Calu3 (cell line): ENCODE results near the gene PTBP2. TPM values are rescaled to one million over a fixed set of nuclear protein-coding genes. Genes with fewer than 3 reads are reported as not detected.

Experiments
- BruUV-seq: library from RNA; stranded (reverse); fragments of 400-500 nt; replicated peaks from 2 replicates; lab custom pipeline; 2021; lab: Mats Ljungman, UMichigan
- CTCF ChIA-PET: fragments of 300-600 bp; sonication (Branson Sonifier 250); formaldehyde crosslinking; loops from one replicate; lab custom pipeline; 2022; ENCODE audit warnings: antibody characterized with exemption; lab: Charles Lee
- DNase-seq: peaks from one replicate; pipeline ENCODE4 v3.0.0; 2022
- H3K27ac Mint-ChIP-seq: one replicate; pipeline ENCODE4 v1.8.0; 2022; ENCODE audit warnings: mixed read lengths; ENCODE audit not compliant: unreplicated experiment
- H3K27me3 Mint-ChIP-seq: one replicate; pipeline ENCODE4 v1.8.0; 2022; ENCODE audit warnings: mixed read lengths; ENCODE audit not compliant: unreplicated experiment
- H3K36me3 Mint-ChIP-seq: one replicate; pipeline ENCODE4 v1.8.0; 2022; ENCODE audit warnings: mild to moderate bottlenecking, moderate library complexity, mixed read lengths; ENCODE audit not compliant: insufficient read depth, unreplicated experiment
- H3K4me1 Mint-ChIP-seq: one replicate; pipeline ENCODE4 v1.8.0; 2022; ENCODE audit warnings: mild to moderate bottlenecking, low read depth, mixed read lengths; ENCODE audit not compliant: unreplicated experiment
- H3K4me3 Mint-ChIP-seq: one replicate; pipeline ENCODE4 v1.8.0; 2022; ENCODE audit warnings: mild to moderate bottlenecking, low read depth, moderate library complexity, mixed read lengths; ENCODE audit not compliant: unreplicated experiment
- H3K9me3 Mint-ChIP-seq: one replicate; pipeline ENCODE4 v1.8.0; 2022; ENCODE audit warnings: low read depth, mixed read lengths; ENCODE audit not compliant: unreplicated experiment
- intact Hi-C: fragments of 100-400 bp; cut with micrococcal nuclease; formaldehyde crosslinking; loops from one replicate; pipeline ENCODE4 v1.10.0; 2022; ENCODE audit not compliant: unreplicated experiment
- total RNA-seq: library from RNA; stranded (reverse); gene quantifications from 2 replicates; pipeline ENCODE4 v1.2.3, GENCODE V29; 2022
- TF ChIP-seq, protein P1 (sequence below): fragments of 200-600 bp; IDR thresholded peaks from one replicate; pipeline ENCODE4 v1.8.0; 2022; ENCODE audit warnings: antibody characterized with exemption; ENCODE audit not compliant: unreplicated experiment

Gene PTBP2
- total RNA-seq, 1 experiment from 2014 or later: 31.0 TPM

DNA sequence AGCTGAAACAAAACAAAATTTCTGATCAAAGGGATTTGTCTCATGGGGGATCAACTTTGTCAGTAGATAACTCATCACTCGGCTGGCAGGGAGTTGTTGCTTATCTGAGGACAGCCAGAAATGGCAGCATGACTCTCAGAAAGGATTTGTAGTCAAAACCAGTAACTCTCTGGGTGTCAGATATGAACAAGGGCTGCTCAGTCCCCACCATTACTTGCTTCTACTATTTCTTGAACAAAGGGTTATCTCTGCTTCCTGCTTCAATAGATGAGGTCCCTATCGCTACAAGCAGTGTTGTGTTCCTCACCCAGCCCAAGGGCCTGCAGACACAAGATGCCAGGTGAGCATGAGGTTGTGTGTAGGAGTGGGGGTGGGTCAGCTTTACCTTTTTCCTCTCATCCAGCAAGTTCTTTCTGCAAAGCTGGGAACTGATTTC lies 116.2 kb downstream of the PTBP2 start:
- CTCF ChIA-PET: interaction anchor here (0.8 kb wide), 1 partner anchor 242 kb away, joined by 3 read pairs; no protein-coding TSS in a partner anchor
- DNase-seq: no peak
- Mint-ChIP-seq H3K36me3 (no peaks in the 10 kb centered on the region), H3K9me3 (no peaks in the 10 kb centered on the region), H3K4me1 (no peaks in the 10 kb centered on the region), H3K27me3 (no peaks in the 10 kb centered on the region), H3K4me3 (no peak overlapping the region), H3K27ac (no peak overlapping the region)
- BruUV-seq: no TSS peak
- intact Hi-C loops: no loop called here
- TF ChIP-seq, protein P1, sequence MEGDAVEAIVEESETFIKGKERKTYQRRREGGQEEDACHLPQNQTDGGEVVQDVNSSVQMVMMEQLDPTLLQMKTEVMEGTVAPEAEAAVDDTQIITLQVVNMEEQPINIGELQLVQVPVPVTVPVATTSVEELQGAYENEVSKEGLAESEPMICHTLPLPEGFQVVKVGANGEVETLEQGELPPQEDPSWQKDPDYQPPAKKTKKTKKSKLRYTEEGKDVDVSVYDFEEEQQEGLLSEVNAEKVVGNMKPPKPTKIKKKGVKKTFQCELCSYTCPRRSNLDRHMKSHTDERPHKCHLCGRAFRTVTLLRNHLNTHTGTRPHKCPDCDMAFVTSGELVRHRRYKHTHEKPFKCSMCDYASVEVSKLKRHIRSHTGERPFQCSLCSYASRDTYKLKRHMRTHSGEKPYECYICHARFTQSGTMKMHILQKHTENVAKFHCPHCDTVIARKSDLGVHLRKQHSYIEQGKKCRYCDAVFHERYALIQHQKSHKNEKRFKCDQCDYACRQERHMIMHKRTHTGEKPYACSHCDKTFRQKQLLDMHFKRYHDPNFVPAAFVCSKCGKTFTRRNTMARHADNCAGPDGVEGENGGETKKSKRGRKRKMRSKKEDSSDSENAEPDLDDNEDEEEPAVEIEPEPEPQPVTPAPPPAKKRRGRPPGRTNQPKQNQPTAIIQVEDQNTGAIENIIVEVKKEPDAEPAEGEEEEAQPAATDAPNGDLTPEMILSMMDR: no peak

DNA sequence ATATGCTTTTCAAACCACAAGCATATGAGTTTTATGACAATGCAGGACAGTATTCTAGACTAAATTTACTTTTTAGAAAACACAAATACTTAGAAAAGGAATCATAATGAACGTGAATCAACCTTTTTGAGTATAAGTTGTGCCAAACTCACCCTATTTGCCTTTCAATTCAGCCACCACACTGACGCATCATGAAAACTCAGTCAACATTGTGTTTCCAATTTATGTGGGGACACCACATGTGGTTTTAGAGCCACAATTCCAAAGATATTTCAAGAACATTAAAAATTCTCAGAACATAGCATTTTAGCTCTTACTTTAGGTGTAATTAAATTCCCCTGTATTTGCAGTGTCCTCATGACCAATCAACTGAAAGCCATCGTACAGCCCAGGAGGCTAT lies 118.8 kb downstream of the PTBP2 start:
- TF ChIP-seq, protein P1: no peak
- H3K36me3 Mint-ChIP-seq: no peaks in the 10 kb centered on the region
- no peak overlapping the region for H3K4me3 Mint-ChIP-seq
- no peaks in the 10 kb centered on the region for H3K27me3 Mint-ChIP-seq
- no peaks in the 10 kb centered on the region for H3K9me3 Mint-ChIP-seq
- BruUV-seq: no TSS peak
- CTCF ChIA-PET: no interaction called here
- no peak overlapping the region for H3K27ac Mint-ChIP-seq
- no peaks in the 10 kb centered on the region for H3K4me1 Mint-ChIP-seq
- no peak for DNase-seq
- intact Hi-C loops: no loop called here

DNA sequence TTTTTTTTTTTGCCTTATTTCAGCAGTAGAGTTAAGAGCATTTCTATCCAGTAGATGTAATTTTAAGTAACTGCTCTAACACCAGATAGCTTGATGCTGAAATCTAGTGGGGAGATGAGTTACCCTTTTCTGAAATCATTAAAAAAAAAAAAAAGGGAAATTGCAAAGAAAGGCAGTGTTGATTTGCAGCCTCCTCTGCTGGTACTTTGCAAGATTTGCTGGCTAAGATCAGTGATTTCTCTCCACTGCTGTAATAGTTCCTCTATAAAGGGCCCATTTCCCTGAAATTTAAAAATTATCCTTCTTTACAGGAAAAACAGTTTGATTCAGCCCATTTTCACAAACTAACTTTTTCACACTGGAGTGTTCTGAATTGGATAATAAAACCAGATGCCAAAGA lies 120.6 kb downstream of the PTBP2 start:
- BruUV-seq: no TSS peak
- H3K4me3 Mint-ChIP-seq: no peak overlapping the region
- H3K9me3 Mint-ChIP-seq: no peaks in the 10 kb centered on the region
- H3K27ac Mint-ChIP-seq: no peak overlapping the region
- no peaks in the 10 kb centered on the region for H3K36me3 Mint-ChIP-seq
- TF ChIP-seq, protein P1: no peak
- intact Hi-C loops: no loop called here
- no peaks in the 10 kb centered on the region for H3K27me3 Mint-ChIP-seq
- no peak for DNase-seq
- CTCF ChIA-PET: no interaction called here
- no peaks in the 10 kb centered on the region for H3K4me1 Mint-ChIP-seq

DNA sequence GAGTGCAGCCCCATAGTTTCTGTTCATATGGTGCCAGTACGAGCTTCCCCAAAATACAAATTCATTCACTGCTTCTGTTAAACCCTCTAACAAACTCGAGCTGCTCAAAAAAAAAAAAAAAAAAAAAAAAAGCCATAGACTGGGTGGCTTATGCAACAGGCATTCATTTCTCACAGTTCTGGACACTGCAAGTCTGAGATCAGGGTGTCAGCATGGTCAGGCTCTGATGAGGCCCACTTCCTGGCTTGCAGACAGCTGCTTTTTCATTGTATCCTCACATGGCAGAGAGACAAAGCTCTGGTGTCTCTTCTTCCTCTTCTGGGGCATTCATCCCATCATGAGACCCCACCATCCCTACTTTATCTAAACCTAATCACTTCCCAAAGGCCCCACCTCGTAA lies 121.6 kb downstream of the PTBP2 start:
- Mint-ChIP-seq H3K4me3 (no peak overlapping the region), H3K27me3 (no peaks in the 10 kb centered on the region), H3K4me1 (no peaks in the 10 kb centered on the region), H3K36me3 (no peaks in the 10 kb centered on the region), H3K9me3 (no peaks in the 10 kb centered on the region), H3K27ac (no peak overlapping the region)
- TF ChIP-seq, protein P1: no peak
- no peak for DNase-seq
- CTCF ChIA-PET: interaction anchor here (0.6 to 0.7 kb wide), 2 partner anchors 596 to 867 kb away, joined by 3 to 6 read pairs; no protein-coding TSS in a partner anchor
- intact Hi-C loops: no loop called here
- no TSS peak for BruUV-seq
